HG02840 (cell line): ENCODE results near the gene LY6G6C.

Experiments
- ATAC-seq: cut with Tn5 transposase; IDR thresholded peaks from one replicate; pipeline ENCODE4 v1.9.1; 2021; ENCODE audit warnings: mild to moderate bottlenecking, moderate library complexity, moderate number of reproducible peaks; ENCODE audit not compliant: unreplicated experiment, low FRiP score

LY6G6C gene

DNA sequence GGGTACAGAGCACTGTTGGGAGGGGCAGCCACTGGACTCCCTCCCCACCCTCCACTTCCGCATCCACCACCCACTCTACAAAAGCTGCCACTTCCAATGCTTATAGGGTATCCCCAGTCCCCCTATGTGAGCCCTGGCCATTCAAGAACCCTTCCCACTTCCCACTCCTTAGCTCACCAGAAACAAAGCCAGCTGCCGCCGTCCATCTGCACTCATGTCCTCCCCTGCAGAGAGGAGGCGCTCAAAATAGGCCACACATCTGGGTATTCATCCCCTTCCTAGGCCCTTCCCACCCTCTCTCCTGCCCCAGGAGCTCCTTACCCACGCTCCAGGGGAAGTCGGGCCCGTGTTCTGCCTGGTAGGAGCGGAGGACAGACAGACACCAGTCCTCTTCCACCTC is 34.2 kb downstream of the LY6G6C start:
- ATAC-seq = no peak

DNA sequence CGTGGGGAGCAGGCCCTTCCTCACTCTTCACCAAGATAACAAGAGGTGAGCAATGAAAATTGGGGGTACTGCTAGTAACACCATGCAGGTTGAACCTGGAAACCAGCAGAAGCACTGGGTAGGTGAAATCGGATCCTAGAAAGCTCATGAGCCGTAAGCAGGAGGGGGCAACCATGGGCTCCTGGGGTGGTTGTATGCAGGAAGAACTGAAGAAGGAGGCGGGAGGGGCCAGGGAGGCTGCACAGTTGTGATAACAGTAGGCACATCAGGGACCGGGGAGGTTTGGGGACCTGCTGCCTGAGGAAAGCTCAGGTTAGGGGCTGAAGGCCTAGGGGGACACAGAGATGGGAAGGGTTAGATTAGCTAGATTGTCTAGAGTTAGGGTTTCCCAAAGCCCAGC is 35.1 kb downstream of the LY6G6C start:
- ATAC-seq = no peak

DNA sequence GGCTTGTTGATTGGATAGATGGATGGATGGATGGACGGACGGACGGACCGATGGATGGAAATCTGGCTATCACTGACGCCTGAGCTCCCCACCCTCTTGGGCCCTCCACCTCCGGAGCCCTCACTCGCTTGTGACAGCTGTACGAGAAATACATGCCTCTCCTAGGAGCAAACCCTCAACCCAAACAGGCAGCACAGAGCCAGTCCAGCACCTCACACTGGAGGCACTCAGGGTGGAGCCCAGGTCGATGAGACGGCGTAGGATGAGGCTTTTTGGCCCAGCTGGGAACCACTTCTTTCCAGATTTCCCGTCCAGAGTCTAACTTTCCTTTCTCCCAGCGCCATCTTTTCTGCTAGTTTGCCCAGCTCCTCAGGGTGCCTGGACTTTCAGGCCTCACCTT is 38.0 kb downstream of the LY6G6C start:
- no peak for ATAC-seq

DNA sequence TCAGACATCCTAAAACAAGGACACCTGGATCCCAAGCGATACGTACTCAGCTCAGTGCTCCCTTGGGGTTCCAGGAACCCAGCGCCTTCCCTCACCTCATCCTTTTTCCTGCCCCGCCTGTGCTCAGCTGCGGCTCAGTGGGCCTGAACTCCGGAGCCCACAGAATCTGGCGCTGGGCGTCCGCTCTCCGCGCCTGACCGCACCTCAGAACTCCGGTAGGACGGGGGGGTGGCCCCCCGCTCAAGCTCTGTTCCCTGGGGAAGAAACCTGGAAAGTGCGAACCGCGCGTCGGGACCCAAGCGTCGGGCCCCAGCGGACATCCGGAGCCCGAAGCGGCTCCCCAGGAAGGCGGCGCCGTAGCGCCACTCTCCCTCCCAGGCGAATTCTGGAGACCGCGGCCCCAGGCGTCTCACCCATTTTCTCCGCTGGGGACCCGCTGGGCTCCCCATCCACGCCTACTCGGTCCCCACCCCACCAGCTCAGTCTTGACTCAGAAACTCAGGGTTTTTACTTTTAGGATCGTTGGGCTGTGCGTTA is 40.3 kb downstream of the LY6G6C start:
- no peak for ATAC-seq

DNA sequence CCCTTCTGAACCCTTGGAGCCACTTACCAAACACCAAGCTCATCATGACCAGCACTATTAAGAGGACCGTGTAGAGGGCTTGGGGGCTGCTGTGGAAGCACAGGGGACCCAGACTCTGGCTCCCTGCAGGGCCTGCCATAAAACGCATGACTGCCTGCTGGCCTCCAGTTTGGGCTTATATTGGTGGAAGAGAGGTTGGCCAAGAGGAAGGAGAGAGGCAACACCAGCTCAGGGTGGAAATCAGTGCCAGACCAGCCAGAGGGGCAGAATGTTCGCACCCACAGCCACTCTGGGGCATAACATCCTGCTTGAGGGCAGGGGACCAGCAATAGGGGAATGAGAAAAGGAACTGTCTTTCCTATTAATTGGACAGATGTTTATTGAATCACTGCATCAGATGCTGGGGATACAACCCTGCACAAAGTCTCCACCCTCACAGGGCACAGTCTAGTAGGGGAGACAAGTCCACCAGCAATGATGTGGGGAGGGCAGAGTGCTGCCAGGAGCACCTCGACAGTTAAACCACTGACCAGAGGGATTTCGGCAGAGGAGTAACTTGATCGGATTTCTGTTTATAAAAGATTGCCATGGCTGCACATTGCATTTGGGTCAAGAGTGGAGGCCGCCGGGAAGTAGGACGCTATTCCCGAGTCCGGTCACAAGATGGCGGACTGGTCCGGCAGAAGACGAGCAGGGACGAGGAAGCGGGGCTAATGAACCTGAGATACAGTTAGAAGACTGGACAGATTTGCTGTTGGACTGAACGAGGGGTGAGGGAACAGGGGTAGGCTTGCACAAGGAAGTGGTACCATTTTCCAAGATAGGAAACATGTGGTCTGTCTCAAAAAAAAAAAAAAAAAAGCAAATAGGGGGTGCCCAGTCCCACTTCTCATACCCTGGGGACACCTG is 41.1 kb downstream of the LY6G6C start, which contains the start of gene LY6G5C:
TSS of gene LY6G5C (minus strand) at position 842 of the 909 bp plus-strand sequence. CDS start at position 148, 694 bp downstream.
- no peak for ATAC-seq

DNA sequence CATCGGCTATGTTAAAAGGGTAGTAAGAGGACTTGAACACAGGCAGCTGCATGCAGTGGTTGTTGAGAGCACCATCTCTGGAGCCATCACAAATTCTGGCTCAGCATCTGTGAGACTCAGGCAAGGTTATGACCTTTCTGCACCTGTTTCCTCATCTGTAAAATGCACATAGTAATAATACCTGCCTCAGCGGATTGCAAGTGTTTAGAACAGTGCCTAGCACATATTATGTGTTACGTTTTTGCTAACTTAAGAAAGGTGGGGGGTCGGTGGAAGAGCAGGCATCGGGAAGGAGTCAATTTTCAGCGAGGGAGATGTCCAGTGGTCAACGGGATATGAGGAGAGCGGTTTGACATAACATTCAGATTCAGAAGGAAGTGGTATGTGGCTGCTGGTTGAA is 43.6 kb downstream of the LY6G6C start:
- ATAC-seq = no peak

DNA sequence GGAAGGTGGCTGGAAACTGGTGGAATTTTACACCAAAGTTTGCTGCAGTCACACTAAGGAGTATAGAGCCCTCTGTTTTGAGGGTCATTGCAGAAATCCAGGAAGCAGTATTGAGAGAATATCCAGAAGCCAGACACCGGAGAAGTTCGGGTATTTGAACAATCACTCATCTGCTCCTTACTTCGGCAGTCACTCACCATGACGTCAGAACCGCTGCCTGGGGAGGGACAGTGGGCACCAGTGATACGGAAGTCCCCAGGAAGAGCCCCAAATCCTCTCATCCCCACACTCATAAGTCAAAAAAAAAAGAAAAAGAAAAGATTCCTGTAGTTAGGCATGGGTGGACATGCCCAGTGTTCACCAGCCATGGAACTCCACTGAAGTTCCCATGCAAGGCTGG is 44.6 kb downstream of the LY6G6C start:
- no peak for ATAC-seq

DNA sequence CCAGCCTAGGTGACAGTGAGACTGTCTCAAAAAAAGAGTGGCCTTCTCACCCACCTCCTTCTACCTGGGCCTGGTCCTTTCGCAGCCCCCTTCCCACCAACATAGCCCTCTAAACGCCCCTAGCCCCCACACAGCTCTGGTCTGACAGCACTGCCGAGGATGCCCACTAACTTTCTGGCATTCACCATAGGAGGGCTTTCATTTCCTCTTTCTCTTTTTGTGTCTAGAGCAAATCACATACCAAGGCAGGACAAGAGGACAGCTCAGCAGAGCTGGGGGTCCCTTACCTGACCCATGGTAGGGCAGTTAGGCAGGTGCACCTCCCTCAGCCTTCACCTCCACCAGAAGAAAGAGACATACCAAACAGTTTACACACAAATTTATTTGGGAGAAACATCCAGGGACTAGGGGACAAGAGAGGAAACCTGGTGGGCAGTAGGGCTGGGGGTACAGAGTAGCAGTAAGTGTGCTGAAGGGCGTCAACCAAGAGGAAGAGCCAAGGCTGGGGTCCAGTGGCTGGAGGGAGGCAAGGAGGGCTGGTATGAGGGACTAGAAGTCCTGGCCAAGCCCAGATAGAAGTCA is 45.1 kb downstream of the LY6G6C start:
- ATAC-seq = no peak

DNA sequence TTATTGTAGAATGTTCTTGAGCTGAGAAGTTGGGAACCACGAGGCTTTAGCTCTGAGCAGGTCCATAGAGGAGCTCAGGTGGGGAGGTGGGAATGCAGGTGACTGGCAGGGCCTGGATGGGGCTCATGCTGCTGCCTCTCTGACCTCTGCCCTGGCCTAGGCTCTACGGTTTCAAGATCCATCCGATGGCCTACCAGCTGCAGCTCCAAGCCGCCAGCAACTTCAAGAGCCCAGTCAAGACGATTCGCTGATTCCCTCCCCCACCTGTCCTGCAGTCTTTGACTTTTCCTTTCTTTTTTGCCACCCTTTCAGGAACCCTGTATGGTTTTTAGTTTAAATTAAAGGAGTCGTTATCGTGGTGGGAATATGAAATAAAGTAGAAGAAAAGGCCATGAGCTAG is 51.9 kb downstream of the LY6G6C start, which contains the start of gene LY6G5B:
TSS of gene LY6G5B (plus strand) at position 301 of the 400 bp plus-strand sequence. CDS start 975 bp downstream, outside the sequence.
- ATAC-seq = no peak
